Astrocyte (in vitro differentiated cells and primary cell): ENCODE results near the gene SLC6A13. TPM values are rescaled to one million over a fixed set of nuclear protein-coding genes. Genes with fewer than 3 reads are reported as not detected.

ENCODE experiments used
- DNase-seq: peaks from one replicate; pipeline ENCODE4 v3.0.0-alpha.2; 2010; ENCODE audit warnings: low read depth
- FAIRE-seq: peaks from 2 replicates; lab custom pipeline; 2011; peaks lifted over from hg19 to GRCh38; lab: Jason Lieb, UNC
- H2AFZ ChIP-seq: 2 replicates; pipeline ENCODE4 v1.6.0; 2012; ENCODE audit warnings: low read depth, low read length, inconsistent platforms
- H3K27ac ChIP-seq: 2 replicates; pipeline ENCODE4 v1.5.1; 2011; ENCODE audit warnings: low read depth, low read length, inconsistent platforms
- H3K27me3 ChIP-seq: 2 replicates; pipeline ENCODE4 v1.6.0; 2011; ENCODE audit warnings: low read length, inconsistent platforms; ENCODE audit not compliant: insufficient read depth
- H3K36me3 ChIP-seq: 2 replicates; pipeline ENCODE4 v1.5.1; 2011; ENCODE audit warnings: low read length, inconsistent platforms; ENCODE audit not compliant: insufficient read depth
- H3K4me1 ChIP-seq: 2 replicates; pipeline ENCODE4 v1.5.1; 2011; ENCODE audit warnings: low read length, inconsistent platforms; ENCODE audit not compliant: insufficient read depth
- H3K4me2 ChIP-seq: 2 replicates; pipeline ENCODE4 v1.6.0; 2012; ENCODE audit warnings: low read length, inconsistent platforms
- H3K4me3 ChIP-seq: 2 replicates; pipeline ENCODE4 v1.5.1; 2011; ENCODE audit warnings: low read depth, mild to moderate bottlenecking, low read length, inconsistent platforms; ENCODE audit not compliant: insufficient read depth
- H3K79me2 ChIP-seq: 2 replicates; pipeline ENCODE4 v1.6.0; 2012; ENCODE audit warnings: mild to moderate bottlenecking, low read length, inconsistent platforms; ENCODE audit not compliant: insufficient read depth
- H3K9ac ChIP-seq: 2 replicates; pipeline ENCODE4 v1.6.0; 2012; ENCODE audit warnings: mild to moderate bottlenecking, low read length, inconsistent platforms
- H3K9me3 ChIP-seq: 2 replicates; pipeline ENCODE4 v1.5.1; 2012; ENCODE audit warnings: low read depth, mild to moderate bottlenecking, low read length, inconsistent platforms; ENCODE audit not compliant: insufficient read depth
- H4K20me1 ChIP-seq: 2 replicates; pipeline ENCODE4 v1.6.0; 2012; ENCODE audit warnings: low read length, inconsistent platforms; ENCODE audit not compliant: insufficient read depth
- H3K27ac Mint-ChIP-seq: one replicate; pipeline ENCODE4 v1.8.0; 2021; ENCODE audit warnings: mild to moderate bottlenecking, mixed read lengths; ENCODE audit not compliant: unreplicated experiment
- H3K27me3 Mint-ChIP-seq: one replicate; pipeline ENCODE4 v1.8.0; 2021; ENCODE audit warnings: low read depth, mixed read lengths; ENCODE audit not compliant: unreplicated experiment
- H3K36me3 Mint-ChIP-seq: one replicate; pipeline ENCODE4 v1.8.0; 2021; ENCODE audit warnings: low read depth, mixed read lengths; ENCODE audit not compliant: unreplicated experiment
- H3K4me1 Mint-ChIP-seq: one replicate; pipeline ENCODE4 v1.8.0; 2021; ENCODE audit warnings: low read depth, mixed read lengths; ENCODE audit not compliant: unreplicated experiment
- H3K4me3 Mint-ChIP-seq: one replicate; pipeline ENCODE4 v1.8.0; 2021; ENCODE audit warnings: mild to moderate bottlenecking, moderate library complexity, mixed read lengths; ENCODE audit not compliant: unreplicated experiment
- H3K9me3 Mint-ChIP-seq: one replicate; pipeline ENCODE4 v1.8.0; 2021; ENCODE audit warnings: mild to moderate bottlenecking, mixed read lengths; ENCODE audit not compliant: unreplicated experiment
- CTCF ChIP-seq: IDR thresholded peaks from 2 replicates; pipeline ENCODE4 v1.5.1; 2011; ENCODE audit warnings: low read depth, mild to moderate bottlenecking, inconsistent platforms, low read length, moderate library complexity; ENCODE audit not compliant: insufficient read depth
- EZH2 ChIP-seq: IDR thresholded peaks from 2 replicates; pipeline ENCODE4 v1.6.1; 2012; ENCODE audit warnings: mild to moderate bottlenecking, low read length, inconsistent platforms; ENCODE audit not compliant: insufficient read depth
- total RNA-seq: library from RNA; stranded (reverse); gene quantifications from 2 replicates; pipeline ENCODE4 v1.2.1, GENCODE V29; 2021

Gene SLC6A13
- total RNA-seq, 1 donor from 2014 or later, result 2.6 TPM

DNA sequence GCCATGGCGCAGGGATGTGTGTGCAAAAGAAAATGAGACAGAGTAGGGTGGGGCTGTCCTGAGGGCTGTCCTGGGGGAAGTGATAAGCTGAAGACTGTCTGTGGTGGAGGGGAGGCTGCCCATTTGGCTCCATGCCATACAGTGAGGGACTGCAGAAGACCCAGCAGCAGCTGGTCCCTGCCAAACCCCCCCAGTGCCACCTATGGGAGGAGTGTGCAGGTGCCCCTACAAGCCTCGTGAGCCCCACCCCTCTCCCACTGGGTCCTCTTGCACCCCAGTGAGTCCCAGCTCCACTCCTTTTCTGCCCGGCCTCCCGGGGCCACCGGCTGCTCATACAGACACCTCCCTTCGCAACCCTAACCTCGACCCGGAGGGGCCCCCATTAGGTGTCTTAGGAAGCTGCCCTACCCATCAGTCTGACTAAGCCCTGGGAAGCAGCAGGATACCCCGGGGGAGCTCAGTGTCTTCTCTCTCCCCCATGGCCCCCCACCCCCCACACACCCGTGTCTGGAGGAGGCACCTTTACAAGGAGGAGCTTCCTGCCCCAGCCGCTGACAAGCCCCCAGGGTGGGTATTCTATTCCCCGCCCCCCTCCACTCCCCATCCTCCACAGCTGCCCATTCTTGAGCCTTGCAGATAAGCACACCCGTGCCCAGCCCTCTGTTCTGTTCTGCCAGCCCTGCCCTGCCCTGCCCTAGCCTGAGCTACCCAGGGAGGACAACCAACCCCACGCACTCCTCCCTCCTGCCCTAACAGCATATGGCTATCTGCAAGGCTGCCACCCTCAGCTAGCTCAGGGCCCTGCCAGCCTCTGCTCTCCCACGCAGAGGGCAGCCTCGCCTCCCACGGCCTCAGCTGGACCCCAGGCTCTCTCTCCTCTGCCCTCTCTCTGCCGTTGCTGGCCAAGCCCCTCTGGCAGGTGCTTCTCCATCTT, 90.6 kb downstream of the SLC6A13 start:
- Mint-ChIP-seq H3K9me3 (peaks cover 1% of the 10 kb centered on the region), H3K4me3 (no peak overlapping the region), H3K4me1 (peaks cover 56% of the 10 kb centered on the region), H3K27me3 (peaks cover 8% of the 10 kb centered on the region), H3K27ac (peak overlapping the region; percentile 41), H3K36me3 (no peaks in the 10 kb centered on the region)
- H3K9me3 ChIP-seq, result no peaks in the 10 kb centered on the region
- DNase-seq (no peak), FAIRE-seq (no peak)
- no peaks in the 10 kb centered on the region for H4K20me1 ChIP-seq
- no peaks in the 10 kb centered on the region for H3K27me3 ChIP-seq
- no peak for TF ChIP-seq CTCF
- TF ChIP-seq EZH2, result no peak
- no peak overlapping the region for H3K27ac ChIP-seq
- H3K4me3 ChIP-seq, result no peak overlapping the region
- no peaks in the 10 kb centered on the region for H3K79me2 ChIP-seq
- H2AFZ ChIP-seq, result no peak overlapping the region
- no peaks in the 10 kb centered on the region for H3K36me3 ChIP-seq
- H3K4me1 ChIP-seq, result peaks cover 30% of the 10 kb centered on the region
- H3K4me2 ChIP-seq, result no peak overlapping the region
- no peak overlapping the region for H3K9ac ChIP-seq

DNA sequence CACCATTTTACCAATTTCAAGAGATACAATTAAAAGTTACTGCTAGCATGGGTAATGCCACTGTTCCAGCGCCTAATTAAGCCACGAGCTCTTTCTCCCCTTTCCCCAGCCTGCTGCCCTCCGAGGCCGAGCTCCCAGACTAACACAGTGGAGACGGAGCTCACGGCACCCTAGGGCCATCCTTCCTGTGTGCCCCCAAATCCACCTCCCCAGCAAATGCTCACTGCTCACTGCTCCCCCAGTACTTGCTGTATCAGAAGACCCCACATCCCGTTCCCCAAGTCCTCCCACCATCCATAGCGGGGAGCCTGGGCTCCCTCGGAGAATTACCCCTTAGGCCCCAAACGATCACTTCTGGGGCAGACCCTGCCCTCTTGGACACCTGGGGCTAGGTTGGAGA, 91.4 kb downstream of the SLC6A13 start:
- no peak overlapping the region for H2AFZ ChIP-seq
- no peak for FAIRE-seq
- H3K4me3 ChIP-seq, result no peak overlapping the region
- Mint-ChIP-seq H3K9me3 (peaks cover 1% of the 10 kb centered on the region), H3K4me1 (peaks cover 55% of the 10 kb centered on the region), H3K27me3 (peaks cover 9% of the 10 kb centered on the region), H3K36me3 (no peaks in the 10 kb centered on the region), H3K4me3 (no peak overlapping the region), H3K27ac (no peak overlapping the region)
- H3K4me2 ChIP-seq, result no peak overlapping the region
- H3K79me2 ChIP-seq, result no peaks in the 10 kb centered on the region
- no peak overlapping the region for H3K9ac ChIP-seq
- no peaks in the 10 kb centered on the region for H3K36me3 ChIP-seq
- H3K27ac ChIP-seq, result no peak overlapping the region
- no peaks in the 10 kb centered on the region for H4K20me1 ChIP-seq
- DNase-seq, result no peak
- peaks cover 23% of the 10 kb centered on the region for H3K4me1 ChIP-seq
- no peaks in the 10 kb centered on the region for H3K27me3 ChIP-seq
- TF ChIP-seq CTCF (no peak), EZH2 (no peak)
- H3K9me3 ChIP-seq, result no peaks in the 10 kb centered on the region

Other genes starting within 250 kb of the SLC6A13 start
- 0.34 and 0.46 TPM in 2 replicates for gene IQSEC3, start 196.1 kb downstream of the SLC6A13 start, total RNA-seq
- gene SLC6A12, start 48.7 kb downstream of the SLC6A13 start, total RNA-seq, result 2.6 and 3.0 TPM in 2 replicates
- 79.8 and 80.8 TPM in 2 replicates for gene KDM5A, start 126.5 kb upstream of the SLC6A13 start, total RNA-seq
- 5.2 and 9.3 TPM in 2 replicates for gene CCDC77, start 138.8 kb upstream of the SLC6A13 start, total RNA-seq
- gene B4GALNT3, start 197.1 kb upstream of the SLC6A13 start, total RNA-seq, result 3.6 and 4.6 TPM in 2 replicates